ENCODE data around the gene NLGN1. TPM values are rescaled to one million over a fixed set of nuclear protein-coding genes. Genes with fewer than 3 reads are reported as not detected.

Gene NLGN1
- polyA plus RNA-seq, 1 donor from 2014 or later = 2.7 TPM

DNA sequence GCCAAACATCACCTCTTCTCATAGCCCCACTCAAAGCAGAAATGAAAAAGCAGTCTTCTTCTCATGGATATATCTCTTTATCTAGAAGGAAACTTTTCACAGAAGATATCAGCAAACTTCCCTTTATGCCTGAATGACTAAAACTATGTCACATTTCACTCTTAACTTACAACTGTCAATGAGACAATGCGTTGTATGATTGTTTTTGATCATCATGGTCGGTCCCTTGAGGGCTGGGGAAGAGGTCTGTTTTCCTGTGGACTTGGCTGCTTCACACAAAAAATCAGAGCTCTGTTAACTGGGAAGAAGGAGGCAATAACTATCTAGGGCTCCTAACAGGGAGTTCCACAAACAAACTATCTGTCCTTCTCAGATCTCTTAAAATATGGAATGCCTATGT lies 5.1 kb downstream of the NLGN1 start:
- TF ChIP-seq, protein P1, sequence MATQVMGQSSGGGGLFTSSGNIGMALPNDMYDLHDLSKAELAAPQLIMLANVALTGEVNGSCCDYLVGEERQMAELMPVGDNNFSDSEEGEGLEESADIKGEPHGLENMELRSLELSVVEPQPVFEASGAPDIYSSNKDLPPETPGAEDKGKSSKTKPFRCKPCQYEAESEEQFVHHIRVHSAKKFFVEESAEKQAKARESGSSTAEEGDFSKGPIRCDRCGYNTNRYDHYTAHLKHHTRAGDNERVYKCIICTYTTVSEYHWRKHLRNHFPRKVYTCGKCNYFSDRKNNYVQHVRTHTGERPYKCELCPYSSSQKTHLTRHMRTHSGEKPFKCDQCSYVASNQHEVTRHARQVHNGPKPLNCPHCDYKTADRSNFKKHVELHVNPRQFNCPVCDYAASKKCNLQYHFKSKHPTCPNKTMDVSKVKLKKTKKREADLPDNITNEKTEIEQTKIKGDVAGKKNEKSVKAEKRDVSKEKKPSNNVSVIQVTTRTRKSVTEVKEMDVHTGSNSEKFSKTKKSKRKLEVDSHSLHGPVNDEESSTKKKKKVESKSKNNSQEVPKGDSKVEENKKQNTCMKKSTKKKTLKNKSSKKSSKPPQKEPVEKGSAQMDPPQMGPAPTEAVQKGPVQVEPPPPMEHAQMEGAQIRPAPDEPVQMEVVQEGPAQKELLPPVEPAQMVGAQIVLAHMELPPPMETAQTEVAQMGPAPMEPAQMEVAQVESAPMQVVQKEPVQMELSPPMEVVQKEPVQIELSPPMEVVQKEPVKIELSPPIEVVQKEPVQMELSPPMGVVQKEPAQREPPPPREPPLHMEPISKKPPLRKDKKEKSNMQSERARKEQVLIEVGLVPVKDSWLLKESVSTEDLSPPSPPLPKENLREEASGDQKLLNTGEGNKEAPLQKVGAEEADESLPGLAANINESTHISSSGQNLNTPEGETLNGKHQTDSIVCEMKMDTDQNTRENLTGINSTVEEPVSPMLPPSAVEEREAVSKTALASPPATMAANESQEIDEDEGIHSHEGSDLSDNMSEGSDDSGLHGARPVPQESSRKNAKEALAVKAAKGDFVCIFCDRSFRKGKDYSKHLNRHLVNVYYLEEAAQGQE (IDR thresholded peaks at IDR 0.05; ENCODE audit: borderline replicate concordance) = no peak
- no peak for TF ChIP-seq SMC3 (conservative IDR thresholded peaks at IDR 0.05; ENCODE audit: poor library complexity)
- TF ChIP-seq MXI1 (conservative IDR thresholded peaks at IDR 0.05; ENCODE audit: poor library complexity, severe bottlenecking) = no peak
- no peak for TF ChIP-seq EP300 (conservative IDR thresholded peaks at IDR 0.05; ENCODE audit: poor library complexity, severe bottlenecking)
- TF ChIP-seq EZH2 (IDR thresholded peaks at IDR 0.05; ENCODE audit: borderline replicate concordance, insufficient read depth, low read length, poor library complexity, severe bottlenecking) = no peak
- no peak for TF ChIP-seq TAF1 (IDR thresholded peaks at IDR 0.05; ENCODE audit: low read depth)
- TF ChIP-seq CTCF (IDR thresholded peaks at IDR 0.05; ENCODE audit: poor library complexity, severe bottlenecking) = no peak
- no peak for TF ChIP-seq POLR2AphosphoS5 (IDR thresholded peaks at IDR 0.05)
- TF ChIP-seq RAD21 (conservative IDR thresholded peaks at IDR 0.05) = no peak
- H3K4me2 ChIP-seq (ENCODE audit: low read length) = no peak overlapping the region
- no peak overlapping the region for H3K27ac ChIP-seq (ENCODE audit: low read length)
- H3K9me2 ChIP-seq (ENCODE audit: insufficient read depth, low read length) = no peaks in the 10 kb centered on the region
- no peaks in the 10 kb centered on the region for H3K27me3 ChIP-seq (ENCODE audit: insufficient read depth, low read depth, low read length)
- H3K36me3 ChIP-seq (ENCODE audit: insufficient read depth, low read length) = no peaks in the 10 kb centered on the region
- no peaks in the 10 kb centered on the region for H3K9me3 ChIP-seq (ENCODE audit: low read length)
- H3K79me2 ChIP-seq (replicated peaks; ENCODE audit: insufficient read depth, low read length) = peaks cover 37% of the 10 kb centered on the region
- no peaks in the 10 kb centered on the region for H4K20me1 ChIP-seq (ENCODE audit: insufficient read depth)
- H3K9ac ChIP-seq (ENCODE audit: low read length) = no peak overlapping the region
- no peaks in the 10 kb centered on the region for H3F3A ChIP-seq (ENCODE audit: insufficient read depth, low read length, poor library complexity, severe bottlenecking)
- H2AFZ ChIP-seq (ENCODE audit: low read depth, low read length) = no peak overlapping the region
- H3K4me3 ChIP-seq (ENCODE audit: low read length) = no peak overlapping the region

- Histone ChIP-seq H2AFZ (ENCODE audit: low read depth, low read length) (no peak overlapping the region), H3K9me2 (ENCODE audit: insufficient read depth, low read length) (no peaks in the 10 kb centered on the region), H3K4me3 (ENCODE audit: low read length) (no peak overlapping the region), H4K20me1 (ENCODE audit: insufficient read depth) (no peaks in the 10 kb centered on the region), H3K79me2 (replicated peaks; ENCODE audit: insufficient read depth, low read length) (peaks cover 37% of the 10 kb centered on the region), H3K27me3 (ENCODE audit: insufficient read depth, low read depth, low read length) (no peaks in the 10 kb centered on the region), H3K4me2 (ENCODE audit: low read length) (no peak overlapping the region), H3K9ac (ENCODE audit: low read length) (no peak overlapping the region), H3K9me3 (ENCODE audit: low read length) (no peaks in the 10 kb centered on the region), H3K36me3 (ENCODE audit: insufficient read depth, low read length) (no peaks in the 10 kb centered on the region), H3F3A (ENCODE audit: insufficient read depth, low read length, poor library complexity, severe bottlenecking) (no peaks in the 10 kb centered on the region), H3K27ac (ENCODE audit: low read length) (no peak overlapping the region)
- no peak for TF ChIP-seq POLR2AphosphoS5 (IDR thresholded peaks at IDR 0.05)
- no peak for TF ChIP-seq EP300 (conservative IDR thresholded peaks at IDR 0.05; ENCODE audit: poor library complexity, severe bottlenecking)
- no peak for TF ChIP-seq TAF1 (IDR thresholded peaks at IDR 0.05; ENCODE audit: low read depth)
- no peak for TF ChIP-seq MXI1 (conservative IDR thresholded peaks at IDR 0.05; ENCODE audit: poor library complexity, severe bottlenecking)
- no peak for TF ChIP-seq EZH2 (IDR thresholded peaks at IDR 0.05; ENCODE audit: borderline replicate concordance, insufficient read depth, low read length, poor library complexity, severe bottlenecking)
- no peak for TF ChIP-seq CTCF (IDR thresholded peaks at IDR 0.05; ENCODE audit: poor library complexity, severe bottlenecking)
- no peak for TF ChIP-seq SMC3 (conservative IDR thresholded peaks at IDR 0.05; ENCODE audit: poor library complexity)
- TF ChIP-seq, protein P1 (IDR thresholded peaks at IDR 0.05; ENCODE audit: borderline replicate concordance) = no peak
- TF ChIP-seq RAD21 (conservative IDR thresholded peaks at IDR 0.05) = no peak
Observed at GRCh38 chr3:173403376-173403775, 5.8 kb downstream of the NLGN1 start.

Data from neural cell (in vitro differentiated cells).